Trophoblast cell (in vitro differentiated cells and primary cell): ENCODE measurements around the gene OAT.

Source experiments
- DNase-seq, 2 donors: peaks; one replicate each; pipeline ENCODE4 v3.0.0-alpha.2; 2016
- H2AFZ ChIP-seq: 2 replicates; pipeline ENCODE4 v1.6.1; 2013; ENCODE audit warnings: low read length, moderate library complexity, mild to moderate bottlenecking; ENCODE audit not compliant: insufficient read depth, poor library complexity
- H2AK5ac ChIP-seq: 2 replicates; pipeline ENCODE4 v1.6.1; 2013; ENCODE audit warnings: mild to moderate bottlenecking, low read length
- H2BK120ac ChIP-seq: 2 replicates; pipeline ENCODE4 v1.6.1; 2013; ENCODE audit warnings: low read length, mild to moderate bottlenecking, moderate library complexity; ENCODE audit not compliant: insufficient read depth, poor library complexity
- H2BK12ac ChIP-seq: 2 replicates; pipeline ENCODE4 v1.6.1; 2013; ENCODE audit warnings: mild to moderate bottlenecking, low read length, moderate library complexity
- H2BK5ac ChIP-seq: 2 replicates; pipeline ENCODE4 v1.6.1; 2013; ENCODE audit warnings: low read length, low read depth, moderate library complexity, mild to moderate bottlenecking; ENCODE audit not compliant: poor library complexity
- H3K14ac ChIP-seq: 2 replicates; pipeline ENCODE4 v1.6.1; 2013; ENCODE audit warnings: mild to moderate bottlenecking, low read length
- H3K18ac ChIP-seq: 2 replicates; pipeline ENCODE4 v1.6.1; 2013; ENCODE audit warnings: mild to moderate bottlenecking, low read length
- H3K23ac ChIP-seq: 2 replicates; pipeline ENCODE4 v1.6.1; 2013; ENCODE audit warnings: low read length
- H3K27ac ChIP-seq: 2 replicates; pipeline ENCODE4 v1.5.1; 2013; ENCODE audit warnings: low read depth, mild to moderate bottlenecking, inconsistent platforms, low read length, moderate library complexity
- H3K27me3 ChIP-seq: 2 replicates; pipeline ENCODE4 v1.6.1; 2013; ENCODE audit warnings: inconsistent platforms, mild to moderate bottlenecking, low read length, moderate library complexity; ENCODE audit not compliant: insufficient read depth
- H3K36me3 ChIP-seq, 2 experiments: 1 replicate in 1 of 2; 2 replicates in 1 of 2; pipeline ENCODE4 v1.6.1; 2013; ENCODE audit warnings: low read length in 2 of 2, mild to moderate bottlenecking in 2 of 2, moderate library complexity in 1 of 2; ENCODE audit not compliant: insufficient read depth in 2 of 2, control insufficient read depth in 1 of 2
- H3K4ac ChIP-seq: 2 replicates; pipeline ENCODE4 v1.6.1; 2013; ENCODE audit warnings: low read depth, mild to moderate bottlenecking, low read length, moderate library complexity
- H3K4me1 ChIP-seq, 2 experiments: 1 replicate in 1 of 2; 2 replicates in 1 of 2; pipeline ENCODE4 v1.6.1; 2013; ENCODE audit warnings: low read length in 2 of 2, mild to moderate bottlenecking in 2 of 2, moderate library complexity in 1 of 2; ENCODE audit not compliant: insufficient read depth in 2 of 2, control insufficient read depth in 1 of 2
- H3K4me2 ChIP-seq: 2 replicates; pipeline ENCODE4 v1.6.1; 2013; ENCODE audit warnings: inconsistent platforms, mild to moderate bottlenecking, low read length, moderate library complexity
- H3K4me3 ChIP-seq: 2 replicates; pipeline ENCODE4 v1.5.1; 2013; ENCODE audit warnings: mild to moderate bottlenecking, low read depth, low read length, inconsistent platforms
- H3K79me1 ChIP-seq: one replicate; pipeline ENCODE4 v1.6.1; 2013; ENCODE audit warnings: low read length
- H3K79me2 ChIP-seq: 2 replicates; pipeline ENCODE4 v1.6.1; 2013; ENCODE audit warnings: low read length, mild to moderate bottlenecking; ENCODE audit not compliant: control insufficient read depth, insufficient read depth, poor library complexity
- H3K9ac ChIP-seq: 2 replicates; pipeline ENCODE4 v1.6.1; 2013; ENCODE audit warnings: mild to moderate bottlenecking, low read length
- H3K9me3 ChIP-seq: 2 replicates; pipeline ENCODE4 v1.6.1; 2013; ENCODE audit warnings: low read depth, mild to moderate bottlenecking, control low read depth, inconsistent platforms, low read length; ENCODE audit not compliant: insufficient read depth
- H4K12ac ChIP-seq: 2 replicates; pipeline ENCODE4 v1.6.1; 2013; ENCODE audit warnings: low read depth, mild to moderate bottlenecking, low read length, moderate library complexity
- H4K8ac ChIP-seq: 2 replicates; pipeline ENCODE4 v1.6.1; 2013; ENCODE audit warnings: low read depth, mild to moderate bottlenecking, low read length, moderate library complexity
- H4K91ac ChIP-seq: one replicate; pipeline ENCODE4 v1.6.1; 2013; ENCODE audit warnings: low read depth, mild to moderate bottlenecking, low read length, moderate library complexity
- WGBS: extraction: QIAGEN DNeasy Blood & Tissue Kit; methylation state at CpG from one replicate; pipeline ENCODE4 v1.1.7; 2013; ENCODE audit warnings: missing lambda C conversion rate; ENCODE audit not compliant: insufficient read length, insufficient coverage; ENCODE audit errors: extremely low coverage; 5-methylcytosine and 5-hydroxymethylcytosine counted together

Gene OAT

GRCh38 chr10:124402273-124402672 lies 16.4 kb downstream of the OAT start:
- Histone ChIP-seq H3K9ac (no peak overlapping the region), H2BK5ac (no peak overlapping the region), H2AK5ac (no peak overlapping the region), H4K12ac (no peak overlapping the region), H3K9me3 (no peaks in the 10 kb centered on the region), H3K23ac (no peak overlapping the region), H3K4me1 (no peaks in the 10 kb centered on the region), H3K36me3 (peaks cover 30 to 40% of the 10 kb centered on the region in 2 experiments), H3K18ac (no peak overlapping the region), H2AFZ (no peak overlapping the region), H2BK12ac (no peak overlapping the region), H3K27ac (no peak overlapping the region), H2BK120ac (no peak overlapping the region), H3K4me2 (no peak overlapping the region), H3K4me3 (no peak overlapping the region), H4K91ac (no peak overlapping the region), H3K79me1 (no peaks in the 10 kb centered on the region), H3K4ac (no peak overlapping the region), H3K14ac (no peak overlapping the region), H3K79me2 (no peaks in the 10 kb centered on the region), H4K8ac (no peak overlapping the region), H3K27me3 (no peaks in the 10 kb centered on the region)
- no CpG with 5 or more reads among the region's 2 CpGs for WGBS
- no peak for DNase-seq

- H3K79me2 ChIP-seq = no peaks in the 10 kb centered on the region
- DNase-seq = no peak
These were observed 17.1 kb downstream of the OAT start for GRCh38 chr10:124401633-124402032.

GRCh38 chr10:124394583-124394982 lies 24.1 kb downstream of the OAT start:
- Histone ChIP-seq H3K18ac (no peak overlapping the region), H4K12ac (no peak overlapping the region), H3K4ac (no peak overlapping the region), H2AFZ (no peak overlapping the region), H3K79me2 (no peaks in the 10 kb centered on the region), H3K14ac (no peak overlapping the region), H3K9ac (no peak overlapping the region), H3K4me3 (no peak overlapping the region), H3K4me1 (peaks cover 0 to 4% of the 10 kb centered on the region in 2 experiments), H3K79me1 (no peaks in the 10 kb centered on the region), H4K8ac (no peak overlapping the region), H2BK5ac (no peak overlapping the region), H3K27me3 (no peaks in the 10 kb centered on the region), H3K4me2 (no peak overlapping the region), H2BK12ac (no peak overlapping the region), H3K27ac (no peak overlapping the region), H2BK120ac (no peak overlapping the region), H2AK5ac (no peak overlapping the region), H3K23ac (no peak overlapping the region), H3K36me3 (peaks cover 3 to 8% of the 10 kb centered on the region in 2 experiments), H4K91ac (no peak overlapping the region), H3K9me3 (no peaks in the 10 kb centered on the region)
- peak; percentile 49 to 95 for DNase-seq
- no CpG with 5 or more reads among the region's 1 CpG for WGBS

More at GRCh38 chr10:124401633-124402032, 17.1 kb downstream of the OAT start:
- H3K27ac ChIP-seq = no peak overlapping the region
- no peak overlapping the region for H2AK5ac ChIP-seq
- H4K8ac ChIP-seq = no peak overlapping the region
- no peaks in the 10 kb centered on the region for H3K4me1 ChIP-seq
- H3K14ac ChIP-seq = no peak overlapping the region
- H3K9me3 ChIP-seq = no peaks in the 10 kb centered on the region
- no peak overlapping the region for H3K23ac ChIP-seq
- H3K4me3 ChIP-seq = no peak overlapping the region
- H3K9ac ChIP-seq = no peak overlapping the region
- H2BK12ac ChIP-seq = no peak overlapping the region
- no peak overlapping the region for H2AFZ ChIP-seq
- H4K12ac ChIP-seq = no peak overlapping the region
- no peaks in the 10 kb centered on the region for H3K27me3 ChIP-seq
- H3K79me1 ChIP-seq = no peaks in the 10 kb centered on the region
- no peak overlapping the region for H2BK5ac ChIP-seq
- WGBS = no CpG with 5 or more reads among the region's 5 CpGs
- H3K18ac ChIP-seq = no peak overlapping the region
- H2BK120ac ChIP-seq = no peak overlapping the region
- H4K91ac ChIP-seq = no peak overlapping the region
- no peak overlapping the region for H3K4ac ChIP-seq
- peaks cover 30 to 39% of the 10 kb centered on the region in 2 experiments for H3K36me3 ChIP-seq
- no peak overlapping the region for H3K4me2 ChIP-seq

- Histone ChIP-seq H4K91ac (no peak overlapping the region), H3K36me3 (peaks cover 1% of the 10 kb centered on the region in 2 experiments), H3K79me1 (no peaks in the 10 kb centered on the region), H4K12ac (no peak overlapping the region), H3K9me3 (no peaks in the 10 kb centered on the region), H3K27me3 (no peaks in the 10 kb centered on the region), H3K4me2 (no peak overlapping the region), H2BK120ac (no peak overlapping the region), H3K4ac (no peak overlapping the region), H3K4me3 (peak overlapping the region; percentile 47), H3K27ac (no peak overlapping the region), H2AFZ (no peak overlapping the region), H3K4me1 (peaks cover 4 to 5% of the 10 kb centered on the region in 2 experiments), H4K8ac (no peak overlapping the region), H2BK12ac (no peak overlapping the region), H3K14ac (no peak overlapping the region), H2AK5ac (no peak overlapping the region), H3K9ac (no peak overlapping the region), H3K18ac (no peak overlapping the region), H3K23ac (no peak overlapping the region), H2BK5ac (no peak overlapping the region), H3K79me2 (no peaks in the 10 kb centered on the region)
- WGBS = no CpG with 5 or more reads among the region's 11 CpGs
- DNase-seq = no peak
These were observed 25.9 kb downstream of the OAT start for GRCh38 chr10:124392626-124393342.
